MCF 10A (cell line): ENCODE measurements around the gene IKZF1. TPM values are rescaled to one million over a fixed set of nuclear protein-coding genes. Genes with fewer than 3 reads are reported as not detected.

Source experiments
- BruUV-seq: library from RNA; stranded (reverse); fragments of 400-500 nt; replicated peaks from 2 replicates; lab custom pipeline; 2021; lab: Mats Ljungman, UMichigan
- CTCF ChIA-PET: fragments of 300-600 bp; sonication (Branson Sonifier 250); formaldehyde crosslinking; extraction: SDS; loops from one replicate; lab custom pipeline; 2021; ENCODE audit warnings: antibody characterized with exemption, inconsistent platforms; lab: Yijun Ruan, JAX
- POLR2A ChIA-PET: fragments of 300-600, 350-650 bp; sonication (Branson Sonifier 250); formaldehyde crosslinking; extraction: SDS; loops from one replicate; lab custom pipeline; 2020; ENCODE audit warnings: antibody characterized with exemption, inconsistent platforms; lab: Yijun Ruan, JAX
- DNase-seq: peaks from one replicate; pipeline ENCODE4 v3.0.0-alpha.2; 2018; ENCODE audit not compliant: unreplicated experiment
- H3K27ac Mint-ChIP-seq: one replicate; pipeline ENCODE4 v1.8.0; 2022; ENCODE audit warnings: mild to moderate bottlenecking, low read depth, mixed read lengths; ENCODE audit not compliant: unreplicated experiment
- H3K27me3 Mint-ChIP-seq: one replicate; pipeline ENCODE4 v1.8.0; 2022; ENCODE audit warnings: mixed read lengths; ENCODE audit not compliant: insufficient read depth, unreplicated experiment
- H3K36me3 Mint-ChIP-seq: one replicate; pipeline ENCODE4 v1.8.0; 2022; ENCODE audit warnings: mild to moderate bottlenecking, moderate library complexity, mixed read lengths; ENCODE audit not compliant: insufficient read depth, unreplicated experiment
- H3K4me1 Mint-ChIP-seq: one replicate; pipeline ENCODE4 v1.8.0; 2022; ENCODE audit warnings: mixed read lengths; ENCODE audit not compliant: insufficient read depth, unreplicated experiment
- H3K4me3 Mint-ChIP-seq: one replicate; pipeline ENCODE4 v1.8.0; 2022; ENCODE audit warnings: mild to moderate bottlenecking, moderate library complexity, mixed read lengths; ENCODE audit not compliant: unreplicated experiment
- H3K9me3 Mint-ChIP-seq: one replicate; pipeline ENCODE4 v1.8.0; 2022; ENCODE audit warnings: mixed read lengths; ENCODE audit not compliant: unreplicated experiment
- CTCF ChIP-seq: fragments of 200-600 bp; IDR thresholded peaks from one replicate; pipeline ENCODE4 v1.8.0; 2022; ENCODE audit warnings: antibody characterized with exemption, mild to moderate bottlenecking; ENCODE audit not compliant: unreplicated experiment
- intact Hi-C: fragments of 100-400 bp; cut with micrococcal nuclease; formaldehyde crosslinking; loops from 2 replicates; pipeline ENCODE4 v1.14.1; 2022
- total RNA-seq: library from RNA; stranded (reverse); gene quantifications from 2 replicates; pipeline ENCODE4 v1.2.3, GENCODE V29; 2022

The IKZF1 gene
- total RNA-seq, 1 experiment from 2014 or later: not detected

- H3K36me3 Mint-ChIP-seq: no peaks in the 10 kb centered on the region
- H3K27me3 Mint-ChIP-seq: peaks cover 73% of the 10 kb centered on the region
- intact Hi-C loops: no loop called here
- no peak for DNase-seq
- H3K4me1 Mint-ChIP-seq: peaks cover 9% of the 10 kb centered on the region
- no peaks in the 10 kb centered on the region for H3K9me3 Mint-ChIP-seq
- H3K4me3 Mint-ChIP-seq: no peak overlapping the region
- BruUV-seq: no TSS peak
- H3K27ac Mint-ChIP-seq: no peak overlapping the region
- ChIA-PET POLR2A (interaction anchor here (0.7 kb wide), 1 partner anchor 24 kb away, joined by 3 read pairs; no protein-coding TSS in a partner anchor), CTCF (interaction anchor here (1.2 kb wide), 1 partner anchor 70 kb away, joined by 4 read pairs; no protein-coding TSS in a partner anchor)
- no peak for TF ChIP-seq CTCF
Observed at GRCh38 chr7:50348469-50349162, 44.1 kb downstream of the IKZF1 start.

- intact Hi-C loops: no loop called here
- POLR2A ChIA-PET: interaction anchor here (0.7 kb wide), 1 partner anchor 23 kb away, joined by 3 read pairs; no protein-coding TSS in a partner anchor
- no TSS peak for BruUV-seq
- H3K4me3 Mint-ChIP-seq: no peak overlapping the region
- H3K36me3 Mint-ChIP-seq: no peaks in the 10 kb centered on the region
- no peak for DNase-seq
- H3K9me3 Mint-ChIP-seq: no peaks in the 10 kb centered on the region
- peaks cover 9% of the 10 kb centered on the region for H3K4me1 Mint-ChIP-seq
- CTCF ChIA-PET: interaction anchor here (1.2 kb wide), 1 partner anchor 69 kb away, joined by 4 read pairs; no protein-coding TSS in a partner anchor
- H3K27me3 Mint-ChIP-seq: peaks cover 73% of the 10 kb centered on the region
- no peak overlapping the region for H3K27ac Mint-ChIP-seq
- no peak for TF ChIP-seq CTCF
Observed at GRCh38 chr7:50349399-50349798, 44.9 kb downstream of the IKZF1 start.

- Mint-ChIP-seq H3K27ac (no peak overlapping the region), H3K27me3 (peaks cover 77% of the 10 kb centered on the region)
- no peak for DNase-seq
Observed at GRCh38 chr7:50349963-50350944, 45.7 kb downstream of the IKZF1 start.

More at GRCh38 chr7:50349963-50350944, 45.7 kb downstream of the IKZF1 start:
- CTCF ChIA-PET: interaction anchor here (0.5 to 1.2 kb wide), 2 partner anchors 8 to 68 kb away, joined by 3 to 4 read pairs; no protein-coding TSS in a partner anchor
- TF ChIP-seq CTCF: no peak
- H3K36me3 Mint-ChIP-seq: no peaks in the 10 kb centered on the region
- no TSS peak for BruUV-seq
- no peaks in the 10 kb centered on the region for H3K9me3 Mint-ChIP-seq
- intact Hi-C loops: no loop called here
- H3K4me3 Mint-ChIP-seq: no peak overlapping the region
- peaks cover 9% of the 10 kb centered on the region for H3K4me1 Mint-ChIP-seq
- POLR2A ChIA-PET: no interaction called here
